Measurements from ENCODE around the gene LRP5.
A peak's percentile ranks its signal among the peaks of the same experiment; 100 is the strongest.
"Not testable (repeated sequence)": the region's sequence is repeated elsewhere in the genome, so short reads cannot be mapped to it uniquely, and the experiment has no call there.

The LRP5 gene

DNA sequence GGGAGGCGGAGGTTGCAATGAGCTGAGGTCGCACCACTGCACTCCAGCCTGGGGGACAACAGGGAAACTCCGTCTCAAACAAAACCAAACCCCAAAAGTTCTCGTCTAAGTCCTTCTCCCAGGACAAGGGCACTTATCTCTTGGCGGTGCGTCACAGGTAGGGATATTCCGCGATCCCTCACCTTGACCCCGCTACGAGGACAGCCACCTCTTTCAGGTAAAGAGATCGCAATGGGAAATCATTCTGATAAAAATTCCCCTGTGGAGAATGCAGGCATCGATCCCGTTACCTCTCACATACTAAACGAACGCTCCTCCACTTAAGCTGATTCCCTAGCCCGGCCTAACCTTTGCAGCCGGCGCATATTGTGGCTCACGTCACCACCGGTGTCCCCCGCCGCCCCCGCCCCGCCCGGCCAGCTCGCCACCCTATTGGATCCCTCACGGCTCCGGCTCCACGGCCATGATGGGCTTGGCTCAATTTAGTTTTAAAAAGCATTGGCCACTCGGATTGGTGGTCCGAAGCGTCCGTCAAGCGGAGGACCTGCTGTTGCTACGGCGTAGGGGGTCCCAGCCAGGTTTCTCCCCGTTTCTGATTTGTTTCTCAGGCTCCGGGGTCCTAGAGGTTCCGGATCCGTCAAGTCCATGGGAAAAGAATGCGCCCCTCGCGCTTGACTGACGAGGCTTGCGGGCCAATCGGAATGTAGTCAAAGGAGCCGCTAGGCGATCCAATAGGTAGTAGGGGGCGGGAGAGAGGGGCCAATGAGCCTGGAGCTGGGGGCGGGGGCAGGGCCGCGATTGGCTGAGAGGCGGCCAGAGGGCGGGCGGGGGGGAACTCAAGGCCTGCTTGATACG, 147.7 kb downstream of the LRP5 start:
- H3K4me3 ChIP-seq (ENCODE audit: low read depth, low read length) = peak overlapping the region; percentile 85

- peak within 1 kb of the TSS; percentile 85 for H3K4me3 ChIP-seq (ENCODE audit: low read depth, low read length)
Observed at GRCh38 chr11:68460741-68461574, 148.6 kb downstream of the LRP5 start, which contains the start of gene PPP6R3. PPP6R3 (plus strand) TSS chr11:68460752; CDS start chr11:68537665, 76,913 bp downstream.

- H3K4me3 ChIP-seq (ENCODE audit: low read depth, low read length) = peak overlapping the region; percentile 85
Observed at GRCh38 chr11:68461575-68461917, 149.2 kb downstream of the LRP5 start.

DNA sequence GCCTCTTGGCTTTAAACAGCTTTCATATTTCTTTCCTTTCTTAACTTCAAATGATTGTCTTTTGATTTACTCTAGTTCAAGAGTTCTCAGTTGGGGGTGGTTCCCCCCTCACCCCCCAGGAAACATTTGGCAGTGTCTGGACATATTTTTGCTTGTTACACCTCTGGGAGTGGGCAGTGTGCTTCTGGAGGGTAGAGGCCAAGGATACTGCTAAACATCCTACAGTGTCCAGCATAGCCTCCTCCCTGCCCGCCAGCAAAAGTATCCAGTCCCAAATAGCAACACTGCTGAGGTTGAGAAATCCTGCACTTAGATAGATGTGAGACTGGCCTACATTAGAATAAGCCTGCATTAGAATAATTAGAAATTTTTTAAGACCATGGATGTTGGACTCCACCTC, 151.3 kb downstream of the LRP5 start:
- no peak overlapping the region for H3K4me3 ChIP-seq (ENCODE audit: low read depth, low read length)

DNA sequence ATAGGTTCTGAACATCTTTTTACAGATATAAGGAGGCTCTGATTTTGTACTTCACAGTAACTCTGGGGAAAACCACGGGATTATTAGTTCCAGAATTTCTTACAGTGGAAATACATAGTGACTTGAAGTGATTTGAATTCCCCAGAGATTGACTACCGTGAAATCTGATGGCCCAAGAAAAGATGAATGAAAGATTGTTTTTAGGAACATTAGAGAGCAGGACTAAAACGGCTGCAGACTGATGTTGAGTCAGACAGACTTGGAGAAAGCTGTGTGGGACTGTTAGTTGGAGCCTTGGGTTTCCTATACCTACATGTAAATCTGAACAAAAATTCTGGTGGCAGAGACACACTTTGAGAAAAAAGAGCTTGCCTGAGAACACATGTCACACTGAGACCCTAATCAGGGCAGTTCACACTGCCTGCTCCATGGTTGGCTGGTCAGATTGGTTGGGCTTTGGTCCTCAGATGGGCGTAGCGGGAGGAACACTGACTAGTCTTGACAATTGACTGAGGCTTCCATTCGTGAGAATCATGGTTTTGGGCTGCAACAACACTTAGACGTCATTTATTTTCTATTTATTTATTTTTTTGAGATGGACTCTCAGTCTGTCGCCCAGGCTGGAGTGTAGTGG, 154.9 kb downstream of the LRP5 start:
- H3K4me3 ChIP-seq (ENCODE audit: low read depth, low read length) = no peak overlapping the region

- no peak overlapping the region for H3K4me3 ChIP-seq (ENCODE audit: low read depth, low read length)
Observed at GRCh38 chr11:68468217-68468828, 155.9 kb downstream of the LRP5 start.

DNA sequence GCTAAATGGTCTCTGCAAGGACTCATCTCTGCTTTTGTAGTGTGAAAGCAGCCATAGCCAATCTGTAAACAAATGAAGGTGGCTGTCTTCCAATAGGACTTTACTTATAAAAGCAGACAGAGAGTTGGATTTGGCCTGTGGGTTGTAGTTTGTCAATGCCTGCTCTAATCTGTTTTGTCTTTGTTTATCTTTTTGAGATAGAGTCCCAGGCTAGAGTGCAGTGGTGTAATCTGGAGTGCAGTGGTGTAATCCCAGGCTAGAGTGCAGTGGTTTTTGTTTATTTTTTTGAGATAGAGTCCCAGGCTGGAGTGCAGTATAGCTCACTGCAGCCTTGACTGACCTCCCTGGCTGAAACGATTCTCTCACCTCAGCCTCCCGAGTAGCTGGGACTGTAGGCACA, 156.7 kb downstream of the LRP5 start:
- H3K4me3 ChIP-seq (ENCODE audit: low read depth, low read length) = no peak overlapping the region

DNA sequence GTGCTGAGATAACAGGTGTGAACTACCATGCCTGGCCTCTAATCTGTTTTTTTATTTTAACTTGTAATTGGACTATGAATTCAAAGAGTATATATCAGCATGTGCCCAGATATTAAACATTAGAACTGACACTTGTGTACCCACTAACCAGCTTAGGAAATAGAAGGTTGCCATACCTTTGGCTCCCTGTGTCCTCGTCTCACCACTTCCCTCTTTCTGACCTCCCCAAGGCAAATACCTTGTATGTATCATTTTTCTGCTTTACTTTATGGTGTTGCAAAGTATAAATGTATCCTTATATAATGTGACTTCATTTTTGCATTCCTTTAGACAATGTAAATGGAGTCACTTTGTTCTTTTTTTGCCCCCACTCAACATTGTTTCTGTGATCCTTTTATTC, 157.3 kb downstream of the LRP5 start:
- no peak overlapping the region for H3K4me3 ChIP-seq (ENCODE audit: low read depth, low read length)

GRCh38 chr11:68470304-68470811, 158.0 kb downstream of the LRP5 start:
- H3K4me3 ChIP-seq (ENCODE audit: low read depth, low read length) = no peak overlapping the region

GRCh38 chr11:68471360-68472340, 159.3 kb downstream of the LRP5 start:
- no peak overlapping the region for H3K4me3 ChIP-seq (ENCODE audit: low read depth, low read length)

GRCh38 chr11:68472778-68473177, 160.4 kb downstream of the LRP5 start:
- H3K4me3 ChIP-seq (ENCODE audit: low read depth, low read length) = no peak overlapping the region

GRCh38 chr11:68473693-68474092, 161.3 kb downstream of the LRP5 start:
- no peak overlapping the region for H3K4me3 ChIP-seq (ENCODE audit: low read depth, low read length)

- H3K4me3 ChIP-seq (ENCODE audit: low read depth, low read length) = not testable (repeated sequence)
Observed at GRCh38 chr11:68475626-68476025, 163.2 kb downstream of the LRP5 start.

DNA sequence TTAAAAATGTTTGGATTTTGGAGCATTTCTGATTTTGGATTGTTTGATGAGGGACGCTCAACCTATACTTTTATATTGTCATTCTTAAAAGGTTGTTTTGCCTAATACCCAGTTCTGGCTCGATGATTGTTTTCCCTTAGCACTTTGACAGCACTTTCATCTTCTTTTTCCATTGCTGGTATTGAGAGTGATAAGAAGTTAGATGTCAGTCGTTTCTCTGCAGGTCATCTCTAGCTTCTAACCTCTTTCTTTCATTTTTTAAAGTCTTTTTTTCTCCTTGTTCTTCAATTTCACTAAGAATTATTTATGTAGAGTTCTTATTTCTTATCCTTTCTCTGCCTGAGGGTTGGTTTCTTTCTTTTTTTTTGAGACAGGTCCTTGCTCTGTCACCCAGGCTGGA, 167.0 kb downstream of the LRP5 start:
- H3K4me3 ChIP-seq (ENCODE audit: low read depth, low read length) = no peak overlapping the region

DNA sequence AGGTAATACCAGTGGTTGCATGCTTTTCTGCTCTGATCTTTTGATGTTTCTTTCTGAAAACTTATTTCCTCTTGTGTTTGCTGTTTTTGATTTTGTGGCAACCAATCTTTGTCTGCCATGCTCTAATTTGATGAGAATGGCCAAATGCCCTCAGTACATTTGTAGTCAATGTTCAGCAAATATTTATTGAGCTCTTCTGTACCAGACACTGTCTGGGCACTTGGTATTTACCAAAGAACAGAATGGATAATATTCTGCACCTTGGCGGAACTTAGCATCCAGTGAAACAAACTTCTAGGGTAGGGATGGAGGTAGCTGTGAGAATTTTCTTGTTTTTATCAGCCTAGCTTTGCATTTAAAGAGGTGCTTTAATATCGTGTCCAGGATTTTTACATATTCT, 167.8 kb downstream of the LRP5 start:
- H3K4me3 ChIP-seq (ENCODE audit: low read depth, low read length) = no peak overlapping the region

- no peak overlapping the region for H3K4me3 ChIP-seq (ENCODE audit: low read depth, low read length)
Observed at GRCh38 chr11:68480852-68481510, 168.6 kb downstream of the LRP5 start.

DNA sequence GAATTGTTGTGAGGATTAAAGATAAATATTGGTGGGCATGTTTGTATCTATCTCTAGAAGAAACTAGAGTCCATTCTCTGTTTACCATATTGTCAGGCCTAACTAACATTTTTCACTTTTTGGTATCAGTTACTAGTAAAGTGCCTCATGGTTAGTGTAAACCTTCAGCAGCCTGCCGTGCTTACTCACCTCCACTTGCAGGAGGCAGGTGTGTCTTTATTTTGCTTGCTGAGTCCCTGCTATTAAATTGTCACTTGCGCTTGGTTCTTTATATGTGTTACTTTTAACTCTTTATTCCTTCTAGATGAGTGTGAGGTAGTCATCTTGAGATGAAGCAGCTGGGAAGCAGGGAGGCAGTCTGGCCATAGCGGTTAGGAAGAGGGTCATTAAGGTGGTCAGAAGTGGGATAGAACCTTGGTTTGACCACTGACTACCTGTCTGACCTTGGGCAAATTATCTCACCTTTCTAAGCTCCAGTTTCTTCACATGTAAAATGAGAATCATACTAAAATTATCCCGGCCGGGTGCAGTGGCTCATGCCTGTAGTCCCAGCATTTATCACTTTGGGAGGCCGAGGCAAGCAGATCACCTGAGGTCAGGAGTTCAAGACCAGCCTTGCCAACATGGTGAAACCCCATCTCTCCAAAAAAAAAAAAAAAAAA, 169.3 kb downstream of the LRP5 start:
- H3K4me3 ChIP-seq (ENCODE audit: low read depth, low read length) = no peak overlapping the region

GRCh38 chr11:68488623-68489022, 176.2 kb downstream of the LRP5 start:
- H3K4me3 ChIP-seq (ENCODE audit: low read depth, low read length) = no peak overlapping the region

Data from iPS-11a (cell line).